GM18867 (cell line): Measurements from ENCODE around the gene CABLES1.
"Not testable (repeated sequence)": the region's sequence is repeated elsewhere in the genome, so short reads cannot be mapped to it uniquely, and the experiment has no call there.

ENCODE experiments used
- ATAC-seq: cut with Tn5 transposase; IDR thresholded peaks from one replicate; pipeline ENCODE4 v1.9.1; 2021; ENCODE audit warnings: mild to moderate bottlenecking, moderate library complexity; ENCODE audit not compliant: unreplicated experiment

Gene CABLES1

DNA sequence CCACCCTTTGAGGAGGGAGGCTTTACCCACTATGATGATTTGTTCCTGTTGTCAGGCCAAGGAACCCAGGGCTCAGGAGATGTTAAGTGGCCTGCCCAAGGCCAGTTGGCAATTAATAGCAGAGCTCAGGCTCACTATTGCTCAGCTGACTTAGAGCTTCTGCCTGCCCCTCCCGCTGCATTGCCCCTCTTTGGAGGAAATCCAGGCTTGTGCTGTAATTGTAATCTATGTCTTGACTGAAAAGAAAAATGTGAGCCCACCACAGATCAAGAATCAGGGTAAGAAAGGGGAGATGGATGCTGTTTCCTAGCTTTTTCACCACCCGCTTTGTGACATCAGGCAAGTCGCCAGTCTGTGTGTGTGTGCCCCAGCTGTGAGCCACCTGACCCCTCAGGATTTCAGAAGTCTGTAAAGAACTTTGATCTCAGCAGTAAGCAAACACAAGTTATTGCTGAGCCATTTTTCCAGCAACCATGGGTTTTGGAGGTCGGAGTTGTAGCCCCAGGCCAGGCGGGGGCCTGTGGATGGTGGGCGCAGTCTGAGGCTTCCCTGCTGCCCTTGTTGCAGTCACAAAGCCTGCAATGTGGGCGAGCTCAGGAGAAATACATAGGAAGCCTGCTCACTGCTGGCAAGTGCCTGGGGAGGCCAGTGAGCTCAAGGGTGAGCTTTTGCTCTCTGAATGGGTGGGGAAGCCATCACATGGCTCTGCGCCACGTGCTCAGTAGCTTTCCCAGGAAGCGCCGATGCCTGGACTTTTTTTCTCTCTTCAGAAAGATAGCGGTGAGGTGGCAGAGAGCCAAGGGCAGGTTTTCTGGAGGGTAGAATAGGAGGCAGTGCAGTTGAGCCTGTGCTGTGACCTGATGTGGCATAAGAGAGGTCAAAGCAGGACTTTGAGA is 6.1 kb downstream of the CABLES1 start:
- ATAC-seq = no peak

DNA sequence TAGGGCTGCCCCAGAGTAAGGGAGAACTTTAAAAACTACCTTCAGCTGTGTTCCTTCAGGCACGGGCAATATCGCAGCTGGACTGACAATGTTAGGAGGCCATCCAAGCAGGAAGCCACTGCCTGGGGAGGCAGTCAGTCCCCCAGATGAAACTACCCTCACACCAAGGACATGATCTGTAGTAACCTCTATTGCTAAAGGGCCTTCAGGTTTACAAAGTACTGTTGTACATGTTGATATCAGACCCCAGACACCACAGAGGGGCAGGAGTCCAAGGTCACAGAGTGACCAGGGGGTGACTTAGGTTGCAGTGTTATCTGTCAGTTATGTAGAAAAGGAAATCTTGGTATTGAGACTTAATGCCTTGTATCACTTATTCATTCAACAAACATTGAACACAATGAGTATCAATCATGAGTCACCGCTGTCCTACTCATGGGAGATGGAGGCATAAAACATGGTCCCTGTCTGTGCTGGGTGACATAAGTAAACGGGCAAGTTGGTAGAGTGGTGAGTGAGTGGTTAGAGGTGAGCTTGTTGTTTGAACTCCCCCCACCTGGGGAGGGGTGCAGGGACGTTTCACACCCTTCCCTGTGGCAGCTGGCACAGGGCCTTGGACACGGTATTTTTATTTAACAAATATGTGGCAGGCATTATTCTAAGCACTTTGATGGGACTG is 7.1 kb downstream of the CABLES1 start:
- ATAC-seq = no peak

DNA sequence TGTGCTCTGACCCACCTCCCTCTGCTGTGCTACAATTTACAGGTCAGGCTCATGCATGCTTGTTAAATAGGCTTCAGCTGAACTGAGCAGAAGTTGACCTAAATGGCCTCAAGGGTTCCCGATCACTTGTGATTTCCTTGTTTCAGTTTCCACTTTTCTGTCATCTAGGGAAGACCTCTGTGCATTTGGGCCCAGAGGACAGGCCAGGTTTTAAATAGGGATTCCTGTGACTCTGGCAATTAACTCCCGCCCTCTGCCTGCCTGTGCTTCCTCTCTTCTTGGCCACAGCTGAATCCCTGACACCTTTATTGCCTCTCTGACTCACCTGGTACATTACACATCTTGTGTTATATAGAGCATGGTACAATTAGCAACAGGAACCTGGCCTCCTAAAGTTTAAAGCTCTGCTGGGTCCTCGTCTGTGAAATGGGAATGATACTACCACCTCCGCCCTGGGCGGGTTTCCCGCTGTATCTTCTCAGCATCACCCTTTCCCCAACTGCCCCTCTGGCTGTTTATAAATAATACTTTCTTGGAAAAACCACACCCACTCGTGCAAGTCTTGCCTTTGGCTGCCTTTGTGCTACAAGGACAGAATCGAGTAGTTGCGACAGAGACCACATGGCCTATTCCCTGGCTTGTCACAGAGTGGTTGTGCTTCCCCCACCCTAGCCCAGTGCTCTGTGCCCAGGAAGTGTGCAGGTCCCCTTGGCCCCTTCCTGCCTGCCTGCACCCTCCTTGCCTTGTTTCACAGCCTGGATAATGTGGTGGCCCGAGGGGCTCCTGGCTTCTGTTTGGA is 7.9 kb downstream of the CABLES1 start:
- ATAC-seq = no peak

DNA sequence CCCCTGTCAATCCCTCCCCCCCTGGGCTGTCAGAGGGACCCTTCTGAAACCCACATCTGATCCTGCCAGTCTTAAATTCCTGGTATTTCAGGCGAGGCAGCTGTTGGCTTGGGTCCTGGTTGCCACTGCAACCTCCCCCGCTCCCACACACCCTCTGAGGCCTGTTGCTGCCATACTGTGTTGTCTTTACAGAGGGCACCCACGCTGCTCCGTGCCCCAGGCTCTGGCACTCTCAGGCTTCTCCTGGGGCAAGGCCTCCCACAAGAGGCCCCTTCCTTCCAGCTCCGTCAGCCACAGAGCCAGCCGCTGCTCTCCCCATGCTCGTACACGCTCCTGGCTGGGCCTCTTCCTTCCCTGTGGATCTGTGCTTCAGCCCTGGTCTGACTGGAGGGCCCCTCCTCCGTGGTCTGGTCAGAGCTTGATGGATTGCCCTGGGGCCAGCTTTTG is 8.6 kb downstream of the CABLES1 start:
- no peak for ATAC-seq

DNA sequence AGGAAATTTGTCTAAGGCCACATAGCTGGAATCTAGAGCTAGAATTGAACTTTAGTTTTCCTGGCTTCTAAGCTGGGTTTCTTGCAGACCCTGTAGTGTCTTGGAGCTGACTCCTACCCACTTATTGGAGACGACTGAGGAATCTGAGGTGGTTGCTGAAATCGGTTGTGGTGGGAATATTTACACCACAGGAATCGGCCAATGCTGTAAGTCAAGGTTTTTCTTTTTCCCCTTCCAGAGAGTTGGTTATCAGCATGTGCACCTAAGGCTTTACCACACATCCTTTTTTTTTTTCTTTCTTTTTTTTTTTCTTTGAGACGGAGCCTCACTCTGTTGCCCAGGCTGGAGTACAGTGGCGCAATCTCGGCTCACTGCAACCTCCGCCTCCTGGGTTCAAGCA is 9.4 kb downstream of the CABLES1 start:
- no peak for ATAC-seq

DNA sequence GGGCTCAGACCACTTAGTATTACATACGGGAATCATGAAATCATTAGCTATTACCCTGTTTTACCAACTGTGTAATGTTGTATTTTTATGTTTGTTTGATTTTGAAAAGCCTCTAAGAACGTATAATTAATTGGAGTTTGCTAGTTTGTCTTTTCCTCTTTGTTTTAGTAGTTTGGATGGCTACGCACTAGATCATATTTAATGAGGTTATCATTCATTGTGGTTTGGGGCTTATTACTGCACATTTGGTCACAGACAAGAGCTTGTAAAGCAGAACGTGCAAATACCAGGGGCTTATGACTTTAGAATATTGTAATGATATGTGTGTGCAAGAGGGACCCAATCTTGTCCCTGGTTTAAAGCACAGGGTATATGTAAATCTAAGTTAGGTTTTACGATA is 10.3 kb downstream of the CABLES1 start:
- ATAC-seq = no peak

DNA sequence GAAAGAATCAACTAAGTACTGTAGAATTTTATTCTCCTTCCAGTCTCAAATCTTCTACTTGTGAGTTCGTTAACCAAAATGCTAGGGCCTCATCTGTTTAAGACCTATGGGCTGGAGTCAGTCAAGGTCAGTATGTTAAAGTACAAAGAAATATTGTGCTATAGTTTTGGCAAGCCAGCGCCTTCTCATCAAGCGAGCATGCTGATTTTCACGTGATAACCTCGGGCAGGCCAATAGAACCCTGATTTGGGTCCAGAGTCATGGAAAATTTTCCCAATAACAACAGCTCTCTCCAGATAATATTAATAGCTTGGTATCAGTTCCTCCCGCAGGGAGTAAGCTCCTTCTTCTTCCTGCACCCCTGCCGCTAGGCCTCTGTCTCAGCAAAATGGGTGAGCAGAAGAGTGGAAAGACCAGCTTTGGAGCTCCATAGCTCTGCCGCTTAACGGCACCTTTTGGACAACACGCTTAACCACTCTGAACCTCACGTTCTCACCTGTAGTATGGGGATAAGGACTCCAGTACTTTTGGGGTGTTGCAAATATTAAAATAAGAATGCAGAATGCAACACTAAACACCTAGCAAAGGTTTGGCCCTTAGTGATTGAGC is 11.7 kb downstream of the CABLES1 start:
- no peak for ATAC-seq

DNA sequence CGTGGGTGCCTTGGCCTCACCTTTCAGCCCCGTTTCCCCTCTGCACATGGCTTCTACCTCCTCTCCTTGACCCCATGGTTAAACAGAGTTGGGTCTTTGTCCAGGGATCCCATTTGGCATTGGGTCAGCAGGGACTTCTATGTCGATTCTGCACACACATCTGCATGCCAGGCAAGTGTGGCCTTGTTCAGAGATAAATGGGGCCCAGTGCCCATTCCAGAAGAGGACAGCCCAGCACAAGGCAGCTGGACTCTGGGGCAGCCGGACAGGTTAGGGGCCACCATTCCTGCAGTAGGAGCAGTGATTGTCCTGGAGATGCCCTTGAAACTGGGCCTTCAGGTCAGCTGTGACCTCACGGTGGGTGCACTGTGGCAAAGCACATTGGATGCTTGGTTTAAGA is 13.1 kb downstream of the CABLES1 start:
- ATAC-seq = no peak

DNA sequence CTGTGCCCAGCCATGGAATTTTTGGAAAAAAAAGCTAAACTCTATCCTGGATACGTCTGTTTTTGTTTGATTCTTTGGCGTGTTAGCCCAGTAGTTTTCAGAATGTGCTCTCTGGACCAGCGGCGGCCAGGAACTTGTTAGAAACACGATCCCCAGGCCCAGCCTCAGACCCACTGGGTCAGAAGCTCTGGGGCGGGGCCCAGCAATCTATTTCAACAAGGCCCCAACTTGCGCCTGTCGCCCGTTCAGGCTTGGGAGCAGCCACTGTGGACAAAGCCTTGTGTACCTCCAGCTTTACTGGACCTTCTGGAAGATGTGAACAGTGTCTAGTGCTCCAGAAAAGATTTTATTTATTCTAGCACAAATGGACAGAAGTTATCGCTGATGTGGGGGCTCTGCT is 14.3 kb downstream of the CABLES1 start:
- no peak for ATAC-seq

DNA sequence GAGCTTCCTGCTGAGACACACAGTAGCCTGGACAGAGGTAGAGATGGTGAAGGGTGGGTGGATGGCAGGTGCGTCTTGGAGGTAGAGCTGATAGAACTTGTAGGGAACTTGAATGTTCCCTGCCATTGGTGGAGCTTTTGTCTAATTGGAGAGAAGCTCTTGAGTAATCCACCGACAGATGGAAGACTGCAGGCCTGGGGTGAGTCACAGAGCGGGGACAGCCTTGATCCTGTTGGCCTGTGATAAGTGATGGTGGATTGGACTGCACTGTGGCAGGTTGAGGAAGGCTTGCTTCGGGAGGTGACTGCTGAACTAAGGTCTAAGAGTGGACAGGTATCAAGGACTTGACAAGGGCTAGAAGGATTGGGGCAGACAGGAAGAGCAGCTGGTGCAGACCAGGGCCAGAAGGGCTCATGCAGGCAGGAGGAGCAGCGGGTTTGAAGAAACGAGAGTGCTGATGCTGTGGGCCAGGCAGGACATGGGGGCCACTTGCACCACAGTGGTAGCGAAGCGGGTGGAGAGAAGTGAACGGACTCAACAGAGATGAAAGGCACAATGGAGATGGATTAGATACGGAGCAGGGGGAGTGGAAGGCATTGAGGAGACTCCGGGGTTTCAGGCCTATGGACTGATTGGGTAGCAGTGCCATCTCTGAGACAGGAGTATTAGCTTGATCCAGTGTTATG is 16.3 kb downstream of the CABLES1 start:
- ATAC-seq = no peak

DNA sequence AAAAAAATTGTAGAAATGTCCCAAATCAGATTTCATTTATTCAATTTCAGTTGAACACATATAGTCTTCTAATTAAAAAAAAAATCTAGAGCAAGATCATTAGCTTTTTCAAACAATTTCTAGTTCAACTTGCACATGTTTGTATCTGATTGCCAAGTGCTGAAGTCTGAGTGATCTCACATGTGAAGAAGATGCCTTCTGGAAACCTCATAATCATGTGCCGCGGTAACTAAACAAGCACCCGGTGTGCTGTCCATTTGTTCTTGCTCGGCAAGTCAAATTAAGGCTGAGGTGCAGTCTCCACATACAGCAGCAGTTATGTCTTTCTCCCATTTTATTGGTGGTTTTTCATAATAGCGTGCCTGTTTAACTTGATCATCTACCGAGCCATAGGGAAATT is 18.7 kb downstream of the CABLES1 start:
- no peak for ATAC-seq

DNA sequence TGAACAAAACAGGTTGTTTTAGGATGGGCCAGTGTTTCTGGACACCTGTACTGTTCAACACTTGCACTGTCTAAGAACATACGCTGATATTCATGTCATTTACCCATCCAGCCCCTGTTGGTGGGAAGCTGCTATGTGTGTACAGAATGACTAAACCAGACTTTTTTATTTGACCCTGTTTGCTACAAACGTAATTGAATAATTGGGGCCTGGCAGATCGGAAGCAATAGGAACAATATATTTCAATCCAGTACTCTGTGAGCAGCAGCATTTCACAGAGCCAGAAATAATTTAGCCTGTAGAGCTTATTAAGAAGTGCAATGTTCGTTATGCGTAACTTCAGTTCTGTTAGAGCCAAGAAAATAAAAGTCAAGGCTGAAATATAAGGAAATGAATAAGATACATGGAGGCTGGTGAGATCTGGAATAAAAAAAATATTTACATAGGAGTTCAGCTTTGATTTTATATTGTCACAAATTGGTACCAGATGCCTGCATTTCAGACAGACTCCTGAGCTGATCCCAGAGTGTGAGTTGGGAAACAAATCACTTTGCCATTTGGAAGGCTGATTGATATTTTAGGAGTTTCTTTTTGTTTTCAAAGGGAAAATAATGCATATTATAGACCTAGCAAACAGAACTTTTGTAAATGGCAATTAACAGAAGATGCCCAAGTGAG is 19.7 kb downstream of the CABLES1 start:
- ATAC-seq = no peak

DNA sequence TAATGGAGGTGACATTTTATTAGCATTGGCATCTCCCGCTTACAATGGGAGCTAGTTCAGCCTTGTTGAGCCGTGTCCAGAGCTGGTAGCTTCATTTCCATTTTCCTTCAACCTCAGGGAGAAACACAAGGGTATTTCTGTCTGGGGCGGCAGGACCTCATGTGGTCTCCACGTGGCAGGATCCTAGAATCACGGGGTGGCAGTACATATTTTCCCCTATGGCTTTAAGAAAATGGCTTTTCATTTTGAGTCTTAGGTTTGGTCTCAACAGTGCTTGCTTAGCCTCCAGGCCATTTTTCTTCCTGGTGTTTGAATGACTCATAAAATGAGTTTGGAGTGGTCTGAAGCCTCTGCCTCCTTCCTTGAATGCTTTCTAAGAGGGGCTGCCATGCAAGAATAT is 20.3 kb downstream of the CABLES1 start:
- no peak for ATAC-seq

DNA sequence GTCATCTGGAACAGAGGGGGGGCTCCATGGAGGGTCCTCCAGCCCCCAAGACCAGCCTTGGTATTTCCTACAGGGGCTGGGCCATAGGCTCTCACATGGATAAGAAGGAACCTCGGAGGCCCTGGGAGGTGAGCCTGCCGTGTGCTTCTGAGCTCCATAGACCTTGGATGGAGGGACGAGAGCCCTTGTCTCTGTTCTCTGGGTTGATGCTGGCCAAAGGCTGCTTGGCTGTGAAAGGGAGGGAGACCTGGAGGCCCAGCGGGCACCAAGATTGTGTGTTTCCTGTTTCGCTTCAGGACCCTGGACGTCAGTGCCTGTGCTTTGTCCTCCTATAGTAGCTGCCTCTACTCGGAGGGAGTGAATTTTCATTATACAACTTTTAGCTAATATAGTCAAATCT is 20.8 kb downstream of the CABLES1 start:
- no peak for ATAC-seq

DNA sequence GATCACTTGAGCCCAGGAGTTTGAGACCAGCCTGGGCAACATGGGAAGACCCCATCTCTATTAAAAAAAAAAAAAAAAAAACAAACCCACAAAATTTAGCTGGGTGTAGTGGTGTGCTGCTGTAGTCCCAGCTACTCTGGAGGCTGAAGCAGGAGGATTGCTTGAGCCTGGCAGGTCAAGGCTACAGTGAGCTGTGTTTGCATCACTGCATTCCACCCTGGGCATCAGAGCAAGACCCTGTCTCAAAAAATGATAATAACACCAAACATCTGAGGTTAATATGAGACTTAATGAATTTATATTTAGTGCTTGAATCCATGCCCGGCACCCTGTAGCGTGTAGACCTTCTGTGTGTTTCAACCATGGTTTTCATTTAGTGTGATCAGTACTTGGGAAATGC is 22.8 kb downstream of the CABLES1 start:
- ATAC-seq = no peak

DNA sequence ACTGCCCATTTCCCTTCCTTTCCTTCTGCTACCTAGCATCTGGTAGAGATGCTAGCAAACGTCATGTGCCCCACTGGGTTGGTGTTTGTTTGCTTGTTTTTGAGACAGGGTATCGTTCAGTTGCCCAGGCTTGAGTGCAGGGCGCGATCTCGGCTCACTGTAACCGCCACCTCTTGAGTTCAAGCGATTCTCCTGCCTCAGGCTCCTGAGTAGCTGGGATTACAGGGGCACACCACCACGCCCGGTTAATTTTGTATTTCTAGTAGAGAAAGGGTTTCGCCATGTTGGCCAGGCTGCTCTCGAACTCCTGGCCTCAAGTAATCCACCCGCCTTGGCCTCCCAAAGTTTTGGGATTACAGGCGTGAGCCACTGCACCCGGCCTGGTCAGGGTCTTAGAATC is 23.6 kb downstream of the CABLES1 start:
- not testable (repeated sequence) for ATAC-seq

DNA sequence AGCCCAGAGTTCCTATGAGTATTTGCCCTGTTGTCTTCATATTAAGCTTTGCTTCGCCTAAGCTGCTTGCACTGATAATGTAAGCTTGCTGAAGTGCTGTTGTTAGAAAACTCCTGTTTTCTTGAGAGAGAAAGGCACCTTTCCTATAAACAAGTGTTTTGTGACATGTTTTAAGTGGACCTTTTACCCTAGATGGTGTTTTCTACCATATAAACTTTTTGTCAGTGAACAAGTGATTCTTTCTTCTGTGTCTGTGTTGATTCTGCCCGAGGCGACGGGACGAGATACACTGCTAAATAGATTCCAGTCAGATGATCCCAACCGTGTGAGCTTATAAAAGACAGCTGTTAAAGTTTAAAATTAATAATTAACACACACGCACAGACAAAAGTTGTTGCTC is 24.1 kb downstream of the CABLES1 start:
- no peak for ATAC-seq

DNA sequence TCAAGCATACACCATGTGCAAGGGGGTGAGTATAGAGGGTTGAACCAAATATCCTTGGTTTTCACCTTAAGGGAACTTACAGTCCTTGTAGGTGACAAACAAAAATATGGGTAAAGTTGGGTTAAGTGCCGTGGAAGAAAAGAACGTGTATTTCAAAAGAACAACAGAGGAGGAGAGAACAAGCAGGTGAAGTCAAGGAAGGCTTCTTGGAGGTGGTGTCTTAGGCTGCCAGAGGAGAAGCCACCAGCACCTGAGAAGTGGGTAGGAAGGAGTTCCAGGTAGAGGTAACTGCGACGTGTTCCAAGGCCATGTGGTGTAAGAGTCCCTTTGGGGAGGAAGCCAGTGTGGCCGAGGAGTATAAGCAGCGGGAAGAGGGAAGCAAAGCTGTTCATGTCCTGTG is 27.2 kb downstream of the CABLES1 start:
- no peak for ATAC-seq

DNA sequence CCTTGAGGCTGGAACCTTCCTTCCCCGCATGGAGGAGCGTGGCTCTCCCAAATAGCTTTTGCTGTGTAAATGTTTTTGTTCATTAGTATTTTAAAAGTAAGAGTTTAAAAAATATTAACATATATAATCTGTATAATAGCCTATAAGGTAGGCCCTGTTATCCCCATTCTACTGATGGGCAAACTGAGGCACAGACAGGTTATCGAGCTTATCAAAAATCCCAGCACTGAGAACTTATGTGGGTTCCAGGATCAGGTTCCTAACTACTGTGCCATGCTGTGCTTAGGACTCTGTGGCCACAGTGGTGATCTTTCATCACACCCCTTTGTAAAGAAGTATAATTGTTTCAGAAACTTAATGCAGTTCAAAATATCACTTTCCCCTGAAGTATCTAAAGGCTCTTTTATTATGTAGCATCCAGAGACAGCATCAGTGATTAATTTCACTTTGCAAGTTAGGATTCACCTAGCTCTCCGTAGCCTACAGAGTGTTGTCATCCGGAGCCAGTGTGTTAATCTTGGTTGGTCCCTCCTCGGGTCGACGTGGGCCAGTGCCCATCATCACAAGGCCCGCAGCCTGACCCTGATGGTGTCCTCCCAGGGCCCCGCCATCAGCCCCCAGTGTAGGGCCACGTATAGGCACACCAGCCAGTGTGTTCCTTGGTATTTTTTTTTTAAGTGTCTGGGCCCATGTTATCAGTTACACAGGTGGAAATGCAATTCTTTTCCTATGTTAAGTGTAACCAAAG is 28.7 kb downstream of the CABLES1 start:
- no peak for ATAC-seq
